ENCODE data around the gene ATP6V1C2.

The ATP6V1C2 gene, protein sequence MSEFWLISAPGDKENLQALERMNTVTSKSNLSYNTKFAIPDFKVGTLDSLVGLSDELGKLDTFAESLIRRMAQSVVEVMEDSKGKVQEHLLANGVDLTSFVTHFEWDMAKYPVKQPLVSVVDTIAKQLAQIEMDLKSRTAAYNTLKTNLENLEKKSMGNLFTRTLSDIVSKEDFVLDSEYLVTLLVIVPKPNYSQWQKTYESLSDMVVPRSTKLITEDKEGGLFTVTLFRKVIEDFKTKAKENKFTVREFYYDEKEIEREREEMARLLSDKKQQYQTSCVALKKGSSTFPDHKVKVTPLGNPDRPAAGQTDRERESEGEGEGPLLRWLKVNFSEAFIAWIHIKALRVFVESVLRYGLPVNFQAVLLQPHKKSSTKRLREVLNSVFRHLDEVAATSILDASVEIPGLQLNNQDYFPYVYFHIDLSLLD

GRCh38 chr2:10721396-10722251, at the start of gene ATP6V1C2:
Gene ATP6V1C2 (plus strand): TSS chr2:10721630. CDS start chr2:10722850, 1,220 bp downstream.
- no peak for DNase-seq (ENCODE audit: low read depth in 2 of 2)

GRCh38 chr2:10675131-10675530, 46.3 kb upstream of the ATP6V1C2 start:
- no peak for DNase-seq (ENCODE audit: low read depth in 2 of 2)

GRCh38 chr2:10678225-10678624, 43.2 kb upstream of the ATP6V1C2 start:
- DNase-seq (ENCODE audit: low read depth in 2 of 2): no peak

DNA sequence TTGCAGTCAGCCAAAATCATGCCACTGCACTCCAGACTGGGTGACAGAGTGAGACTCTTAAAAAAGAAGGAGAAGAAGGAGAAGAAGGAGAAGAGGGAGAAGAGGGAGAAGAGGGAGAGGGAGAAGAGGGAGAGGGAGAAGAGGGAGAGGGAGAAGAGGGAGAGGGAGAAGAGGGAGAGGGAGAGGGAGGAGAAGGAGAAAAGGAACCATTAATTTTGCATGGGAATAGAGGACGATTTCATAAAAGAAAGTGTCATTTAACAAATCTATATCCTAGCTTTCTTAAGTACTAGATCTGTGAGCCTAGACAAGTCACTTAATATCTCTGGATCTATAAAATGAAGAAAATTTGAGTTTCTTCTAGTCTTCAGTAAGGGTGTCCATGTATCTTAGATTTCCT, 41.2 kb upstream of the ATP6V1C2 start:
- DNase-seq (ENCODE audit: low read depth in 2 of 2): no peak

DNA sequence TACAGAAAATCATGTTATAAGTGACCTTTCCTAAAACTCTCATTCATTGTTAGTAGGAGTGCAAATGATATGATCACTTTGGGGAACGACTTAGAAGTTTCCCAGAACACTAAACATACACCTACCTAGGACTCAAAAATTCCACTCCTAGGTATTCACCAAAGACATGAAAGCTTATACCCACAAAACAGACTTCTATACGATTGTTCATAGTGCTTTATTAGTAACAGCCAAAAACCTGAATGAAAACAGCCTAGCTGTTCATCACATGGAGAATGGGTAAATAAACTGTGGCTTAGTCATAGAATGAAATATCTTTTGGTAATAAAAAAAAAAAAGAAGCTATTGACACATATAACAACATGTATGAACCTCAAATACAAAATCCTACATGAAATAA, 40.5 kb upstream of the ATP6V1C2 start:
- DNase-seq (ENCODE audit: low read depth in 2 of 2): no peak

GRCh38 chr2:10686176-10686730, 35.2 kb upstream of the ATP6V1C2 start:
- no peak for DNase-seq (ENCODE audit: low read depth in 2 of 2)

DNA sequence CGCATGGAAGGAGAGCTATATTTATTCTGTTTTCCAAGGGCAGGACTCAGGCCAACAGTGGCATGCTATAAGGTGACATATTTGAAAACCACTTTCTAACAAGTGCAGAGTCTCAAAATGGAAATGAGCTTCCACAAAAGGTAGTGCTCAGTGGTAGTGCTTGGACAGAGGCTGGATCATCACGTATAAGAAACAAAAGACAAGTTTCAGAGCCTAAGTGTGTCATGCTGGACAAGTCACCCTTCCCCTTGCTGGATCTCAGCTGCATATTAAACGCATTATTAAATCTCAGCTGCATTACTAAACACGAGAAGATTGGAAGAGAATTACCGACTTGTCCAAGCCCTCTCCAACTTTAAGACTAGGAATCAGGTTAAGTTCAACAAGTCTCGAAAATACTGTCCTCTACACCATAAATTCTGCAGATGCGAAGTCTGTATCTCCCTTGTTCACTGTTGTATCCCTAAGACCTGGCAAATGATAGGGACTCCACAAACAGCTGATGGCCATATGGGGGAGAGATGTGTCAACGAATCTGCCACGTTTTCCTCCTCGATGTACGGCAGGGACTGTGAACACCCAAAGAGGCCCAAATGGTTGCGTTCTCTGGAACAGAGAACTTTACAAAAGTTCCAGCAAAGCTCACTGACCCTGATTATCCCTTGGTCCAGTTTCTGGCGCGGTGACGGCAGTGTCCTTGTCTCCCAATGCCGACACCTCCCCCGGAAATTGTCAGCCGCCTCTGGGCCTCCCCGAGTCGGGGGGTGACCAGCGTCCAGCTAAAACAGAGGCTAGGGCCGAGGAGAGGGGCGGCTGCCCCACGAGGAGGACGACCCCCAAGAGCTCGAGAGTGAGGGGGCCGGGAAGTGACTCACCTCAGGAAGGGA, 32.3 kb upstream of the ATP6V1C2 start:
- peak in 1 of 2 donors; percentile 6 for DNase-seq (ENCODE audit: low read depth in 2 of 2)

DNA sequence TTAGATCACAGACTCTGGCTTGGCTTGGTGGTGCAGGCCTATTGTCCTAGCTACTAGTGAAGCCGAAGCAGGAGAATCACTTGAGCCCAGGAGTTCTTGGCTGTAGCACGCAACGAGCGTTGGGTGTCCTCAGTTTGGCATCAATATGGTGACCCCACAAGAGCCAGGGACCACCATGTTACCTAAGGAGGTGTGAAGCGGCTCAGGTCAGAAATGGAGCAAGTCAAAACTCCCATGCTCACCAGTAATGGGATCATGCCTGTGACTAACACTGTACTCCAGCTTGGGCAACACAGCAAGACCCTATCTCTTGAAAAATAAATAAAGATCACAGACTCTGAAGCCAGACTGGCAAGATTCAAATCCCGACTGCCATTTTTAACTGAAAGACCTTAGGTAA, 29.9 kb upstream of the ATP6V1C2 start:
- DNase-seq (ENCODE audit: low read depth in 2 of 2): no peak

DNA sequence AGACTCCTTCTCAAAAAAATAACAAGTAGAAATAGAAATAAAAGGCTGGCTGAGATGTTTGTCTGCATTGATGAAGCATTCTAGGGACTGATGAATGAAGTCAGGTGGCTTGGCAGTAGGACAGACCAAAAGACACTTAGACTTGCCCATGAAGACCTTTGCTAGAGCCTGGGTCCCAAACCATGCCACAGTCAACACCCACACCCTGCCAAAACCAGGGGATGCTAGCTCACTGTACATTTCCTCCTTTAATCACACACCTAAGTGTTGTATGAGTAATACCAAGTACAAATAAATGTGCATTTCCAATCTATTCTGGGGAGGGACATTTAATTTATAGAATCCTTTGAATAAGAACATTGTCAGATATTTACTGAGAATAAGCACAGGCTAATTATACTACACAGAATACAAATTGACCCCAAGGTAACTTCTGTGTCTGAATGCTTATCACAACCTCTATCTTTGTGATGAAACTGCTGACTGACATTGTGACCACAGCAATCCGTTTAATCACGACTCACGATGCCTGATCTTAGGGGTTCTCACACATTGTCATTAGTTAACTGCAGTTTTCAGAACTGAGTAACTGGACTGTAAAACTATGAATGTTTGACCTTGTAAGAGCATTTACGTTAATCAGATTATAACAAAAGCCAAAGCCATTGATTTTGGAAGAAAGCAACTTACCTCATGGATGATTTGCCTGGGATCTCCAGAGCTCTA, 21.2 kb upstream of the ATP6V1C2 start:
- DNase-seq (ENCODE audit: low read depth in 2 of 2): no peak

- no peak for DNase-seq (ENCODE audit: low read depth in 2 of 2)
Measured at GRCh38 chr2:10704034-10704594, 17.3 kb upstream of the ATP6V1C2 start.

- DNase-seq (ENCODE audit: low read depth in 2 of 2): no peak
Measured at GRCh38 chr2:10706033-10706432, 15.4 kb upstream of the ATP6V1C2 start.

DNA sequence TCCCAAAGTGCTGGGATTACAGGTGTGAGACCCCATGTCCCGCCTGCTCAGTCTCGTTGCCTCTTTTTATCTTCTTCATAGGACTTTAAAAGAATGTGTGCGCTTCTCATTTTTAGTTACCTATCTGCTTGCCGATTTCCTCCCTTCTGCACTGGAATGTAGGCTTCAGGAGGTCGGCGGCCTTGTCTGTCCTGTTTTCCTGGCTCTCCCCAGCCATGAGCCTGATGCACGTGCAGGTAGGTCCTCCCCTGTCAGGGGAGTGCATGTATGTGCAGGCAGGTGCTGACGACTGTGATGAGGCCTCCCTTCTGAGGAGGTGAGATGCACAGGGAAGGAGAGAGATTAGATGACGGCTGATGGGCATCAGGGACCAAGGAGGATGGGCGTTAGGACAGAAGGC, 13.6 kb upstream of the ATP6V1C2 start:
- no peak for DNase-seq (ENCODE audit: low read depth in 2 of 2)

DNA sequence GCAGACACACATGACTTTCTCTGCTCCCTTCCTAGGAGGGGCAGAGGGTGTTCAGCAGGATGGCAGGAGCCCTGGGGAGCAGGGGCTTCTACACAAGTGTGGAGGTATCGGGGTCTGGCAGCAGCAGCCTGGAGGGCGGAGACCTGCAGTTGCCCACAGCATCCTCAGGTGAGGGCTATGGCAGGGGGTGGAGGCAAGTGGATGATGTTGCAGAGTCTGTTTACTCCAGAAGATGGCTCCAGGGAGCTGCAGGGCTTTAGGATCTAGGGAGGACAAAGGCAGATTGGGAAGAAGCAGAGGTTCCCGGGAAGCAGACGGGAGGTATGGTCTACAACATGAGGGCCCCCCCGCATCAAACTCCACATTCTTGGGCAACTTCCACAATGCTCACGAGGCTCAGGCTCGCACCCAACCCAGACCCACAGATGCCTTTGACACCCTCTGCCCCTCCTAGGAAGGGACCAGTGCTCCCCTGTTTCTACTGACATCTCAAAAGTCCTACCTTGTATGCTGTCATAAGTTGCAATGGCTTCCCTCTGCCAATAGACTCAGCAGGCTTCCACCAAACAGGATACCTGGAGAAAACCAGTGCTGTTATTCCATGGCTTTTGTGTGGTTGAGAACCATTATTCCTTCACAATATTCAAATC, 12.0 kb upstream of the ATP6V1C2 start:
- no peak for DNase-seq (ENCODE audit: low read depth in 2 of 2)

DNA sequence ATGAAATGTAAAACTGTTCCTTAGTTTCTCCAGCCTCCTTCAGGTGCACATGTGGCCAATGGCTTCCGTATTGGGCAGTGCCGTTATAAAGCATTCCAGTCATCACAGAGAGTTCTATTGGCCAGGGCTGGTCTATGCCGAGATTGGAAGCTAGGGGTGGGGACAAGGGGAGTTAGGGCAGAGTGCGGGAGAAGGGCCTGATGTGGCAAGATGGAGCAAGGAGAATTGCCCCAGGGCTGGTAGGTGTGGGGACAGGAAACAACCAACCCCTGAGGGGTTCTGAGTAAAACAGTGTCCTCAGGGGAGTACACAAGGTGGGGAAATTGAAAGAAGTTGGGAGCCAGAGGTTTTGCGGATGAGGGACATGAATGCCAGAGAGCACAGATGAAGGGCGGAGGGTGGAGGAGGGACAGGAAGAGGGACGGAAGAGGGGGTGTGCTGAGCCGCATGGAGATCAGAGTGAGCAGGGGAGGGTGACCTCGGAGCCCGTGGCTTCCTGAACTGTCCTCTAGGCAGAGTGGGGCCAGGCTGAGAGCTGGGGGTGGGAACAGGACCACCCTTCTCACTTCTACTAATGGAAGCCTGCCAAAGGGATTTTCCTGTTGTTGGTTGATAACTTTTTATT, 9.1 kb upstream of the ATP6V1C2 start:
- no peak for DNase-seq (ENCODE audit: low read depth in 2 of 2)

- DNase-seq (ENCODE audit: low read depth in 2 of 2): no peak
Measured at GRCh38 chr2:10716581-10716980, 4.8 kb upstream of the ATP6V1C2 start.

DNA sequence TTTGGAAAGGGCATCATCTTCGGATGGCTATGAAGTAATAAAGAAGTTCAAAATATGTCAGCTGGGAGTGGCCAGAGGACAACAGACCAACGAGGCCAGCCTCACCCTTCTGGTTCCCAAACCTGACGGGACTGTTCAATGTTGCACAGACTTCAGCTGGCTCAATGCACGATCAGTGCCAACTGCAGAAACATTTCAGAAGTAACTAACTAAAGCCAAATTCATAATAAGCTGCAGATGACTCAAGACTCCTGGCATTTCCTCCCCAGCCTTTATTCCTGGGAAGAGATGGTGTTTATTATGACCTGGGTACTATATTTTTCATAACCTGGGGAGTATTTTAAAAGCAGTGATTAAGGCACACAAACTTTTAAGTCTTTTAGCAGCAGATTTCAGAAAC, 3.8 kb upstream of the ATP6V1C2 start:
- no peak for DNase-seq (ENCODE audit: low read depth in 2 of 2)

DNA sequence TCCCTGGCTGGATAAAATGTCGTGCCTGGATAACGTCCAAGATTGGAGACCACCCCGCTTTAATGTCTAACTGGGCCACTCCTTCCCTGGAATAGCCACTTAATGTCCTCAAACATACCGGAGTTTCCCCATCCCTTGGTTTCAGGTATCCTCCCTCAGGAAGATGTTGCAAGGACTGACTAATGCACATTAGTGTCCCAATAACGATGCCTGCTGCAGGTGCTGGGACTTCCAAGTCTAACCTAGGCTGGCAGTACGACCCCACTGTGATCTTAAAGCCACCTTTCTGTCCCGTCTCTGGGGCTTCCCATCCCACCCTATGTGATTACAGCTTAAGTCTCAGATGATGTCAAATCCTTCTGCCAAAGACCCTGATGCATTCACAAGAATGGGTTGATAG, 1.1 kb upstream of the ATP6V1C2 start:
- no peak for DNase-seq (ENCODE audit: low read depth in 2 of 2)

DNA sequence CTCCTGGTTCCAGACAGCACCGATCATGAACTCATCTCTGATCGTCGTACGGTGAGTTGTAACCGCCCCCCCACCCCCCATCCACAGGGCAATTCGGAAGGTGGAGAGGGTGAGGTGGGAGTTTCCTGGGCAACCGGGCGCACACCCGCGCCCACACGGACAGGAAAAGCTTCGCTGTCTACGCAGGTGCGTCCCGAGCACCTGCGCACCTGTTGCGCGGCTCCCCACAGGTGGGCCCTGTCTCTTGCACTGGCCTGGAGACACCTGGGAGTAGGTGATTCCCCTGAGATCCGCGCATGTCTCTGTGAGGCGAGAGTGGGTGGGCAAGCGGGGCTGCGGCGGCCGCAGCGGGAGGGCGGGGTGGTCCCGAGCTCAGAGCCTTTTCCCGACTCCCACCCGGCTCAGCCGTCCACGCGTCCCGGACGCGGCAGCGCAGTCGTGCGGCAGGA, 459 bp upstream of the ATP6V1C2 start:
- no peak for DNase-seq (ENCODE audit: low read depth in 2 of 2)

GRCh38 chr2:10722252-10722825, 909 bp downstream of the ATP6V1C2 start:
- DNase-seq (ENCODE audit: low read depth in 2 of 2): no peak

All from activated CD4-positive, alpha-beta T cell treated with anti-CD3 and anti-CD28 coated beads for 24 hours (primary cell).